K562 (cell line): ENCODE data around the gene FOXA3. TPM values are rescaled to one million over a fixed set of nuclear protein-coding genes. Genes with fewer than 3 reads are reported as not detected.

Experiments used
- ATAC-seq: fragments of 200-7000 bp; cut with Tn5 transposase; 3 replicates; pipeline ENCODE4 v1.9.1; 2020; ENCODE audit warnings: moderate library complexity
- BruUV-seq: library from RNA; stranded (reverse); fragments of 400-500 nt; replicated peaks from 2 replicates; lab custom pipeline; 2021; lab: Mats Ljungman, UMichigan
- CTCF ChIA-PET: fragments of 300-600 bp; formaldehyde crosslinking; extraction: SDS; loops from one replicate; lab custom pipeline; 2021; ENCODE audit warnings: low intra/inter-chr PET ratio; lab: Yijun Ruan, JAX
- POLR2A ChIA-PET: fragments of 300-600, 350-650 bp; sonication (Branson Sonifier 250); formaldehyde crosslinking; extraction: SDS; loops from one replicate; lab custom pipeline; 2021; ENCODE audit warnings: antibody characterized with exemption, inconsistent platforms; lab: Yijun Ruan, JAX
- DNase-seq, 4 experiments: peaks; one replicate each; pipeline versions ENCODE4 v3.0.0 to v3.0.0-alpha.2; 2011 to 2018; ENCODE audit warnings: low spot score in 3 of 4, mixed read lengths in 3 of 4; ENCODE audit errors: extremely low read depth in 1 of 4
- FAIRE-seq: peaks from 2 replicates; lab custom pipeline; 2011; peaks lifted over from hg19 to GRCh38; lab: Jason Lieb, UNC
- H2AFZ ChIP-seq: 2 replicates; pipeline ENCODE4 v1.6.0; 2011; ENCODE audit warnings: low read depth, low read length, control low read depth, inconsistent platforms
- H3K27ac ChIP-seq: fragments of 200-600 bp; 3 replicates; pipeline ENCODE4 v1.8.0; 2011; ENCODE audit warnings: low read depth, mild to moderate bottlenecking, control low read depth, inconsistent platforms, low read length, moderate library complexity, mixed read lengths; ENCODE audit errors: extremely low read depth
- H3K27me3 ChIP-seq, 2 experiments: fragments of 300-600 bp in 1 of 2; 2 replicates in 1 of 2; 3 replicates in 1 of 2; pipeline versions ENCODE4 v1.6.0 to v1.8.0; 2011; ENCODE audit warnings: inconsistent platforms in 2 of 2, low read length in 2 of 2, mild to moderate bottlenecking in 1 of 2, mixed read lengths in 1 of 2, moderate library complexity in 1 of 2; ENCODE audit not compliant: control insufficient read depth in 2 of 2, insufficient read depth in 2 of 2
- H3K36me3 ChIP-seq: fragments of 300-600 bp; 3 replicates; pipeline ENCODE4 v1.8.0; 2011; ENCODE audit warnings: mild to moderate bottlenecking, low read length, inconsistent platforms; ENCODE audit not compliant: control insufficient read depth, insufficient read depth
- H3K4me1 ChIP-seq, 2 experiments: fragments of 200-600 bp in 1 of 2; replicated peaks in 1 of 2; 2 replicates in 1 of 2; 3 replicates in 1 of 2; pipeline versions ENCODE4 v1.5.1 to v1.8.0; 2011; ENCODE audit warnings: inconsistent platforms in 2 of 2, low read length in 2 of 2, mild to moderate bottlenecking in 1 of 2, mixed read lengths in 1 of 2, moderate library complexity in 1 of 2; ENCODE audit not compliant: control insufficient read depth in 2 of 2, insufficient read depth in 2 of 2
- H3K4me2 ChIP-seq: 2 replicates; pipeline ENCODE4 v1.6.1; 2011; ENCODE audit warnings: low read length, control low read depth, inconsistent platforms, mixed read lengths; ENCODE audit not compliant: insufficient read depth
- H3K4me3 ChIP-seq: fragments of 200-600 bp; sonication (generic), shearing (Covaris generic); 2 replicates; pipeline ENCODE4 v1.5.1; 2016; ENCODE audit warnings: control low read depth, inconsistent platforms
- H3K79me2 ChIP-seq: fragments of 200-600 bp; 3 replicates; pipeline ENCODE4 v1.8.0; 2011; ENCODE audit warnings: low read length, inconsistent platforms; ENCODE audit not compliant: control insufficient read depth, insufficient read depth
- H3K9ac ChIP-seq, 2 experiments: 2 replicates each; pipeline versions ENCODE4 v1.6.0 to v1.6.1; 2011; ENCODE audit warnings: low read depth in 2 of 2, low read length in 2 of 2, control low read depth in 1 of 2, inconsistent platforms in 1 of 2, mild to moderate bottlenecking in 1 of 2, mixed read lengths in 1 of 2; ENCODE audit not compliant: insufficient read depth in 1 of 2
- H3K9me1 ChIP-seq: one replicate; pipeline ENCODE4 v1.6.0; 2011; ENCODE audit warnings: inconsistent platforms, mild to moderate bottlenecking, low read length, moderate library complexity; ENCODE audit not compliant: control insufficient read depth, insufficient read depth
- H3K9me3 ChIP-seq: replicated peaks from 2 replicates; pipeline ENCODE4 v1.5.1; 2011; ENCODE audit warnings: low read depth, low read length, inconsistent platforms; ENCODE audit not compliant: control insufficient read depth, insufficient read depth
- H4K20me1 ChIP-seq: replicated peaks from 2 replicates; pipeline ENCODE4 v1.6.1; 2011; ENCODE audit warnings: low read length, inconsistent platforms, mixed read lengths; ENCODE audit not compliant: control insufficient read depth, insufficient read depth
- ARID2 ChIP-seq: fragments of 450-650 bp; IDR thresholded peaks from 2 replicates; pipeline ENCODE4 v1.6.1; 2017; ENCODE audit warnings: antibody characterized with exemption, mild to moderate bottlenecking
- BDP1 ChIP-seq: IDR thresholded peaks from 3 replicates; pipeline ENCODE4 v1.6.1; 2011; ENCODE audit not compliant: insufficient read length, insufficient read depth
- FOS ChIP-seq: IDR thresholded peaks from 3 replicates; pipeline ENCODE4 v1.6.1; 2011; ENCODE audit not compliant: insufficient read length; ENCODE audit errors: extremely low read depth
- FOSL1 ChIP-seq: fragments of 200-800 bp; sonication (Bioruptor generic); conservative IDR thresholded peaks from 2 replicates; pipeline ENCODE4 v1.6.1; 2016; ENCODE audit warnings: missing genetic modification characterization, missing compliant biosample characterization
- HMGN3 ChIP-seq: IDR thresholded peaks from 2 replicates; pipeline ENCODE4 v1.6.1; 2011; ENCODE audit warnings: borderline replicate concordance, low read depth, mild to moderate bottlenecking, mixed read lengths, low read length; ENCODE audit not compliant: insufficient read length; ENCODE audit errors: extremely low read depth
- HNRNPLL ChIP-seq: fragments of 200-400 bp; formaldehyde crosslinking; IDR thresholded peaks from 2 replicates; pipeline ENCODE4 v1.6.1; 2017; ENCODE audit warnings: low read length, low read depth, mild to moderate bottlenecking; ENCODE audit not compliant: poor library complexity, severe bottlenecking
- JUN ChIP-seq, 2 experiments: sonication (generic) in 1 of 2; formaldehyde crosslinking in 1 of 2; IDR thresholded peaks; 2 replicates each; pipeline versions ENCODE4 v1.6.1 to v1.8.0; 2012 to 2022; ENCODE audit warnings: borderline replicate concordance in 2 of 2, mild to moderate bottlenecking in 2 of 2, improper control_type of control experiment in 1 of 2, low read depth in 1 of 2, low read length in 1 of 2, missing genetic modification reagents in 1 of 2
- JUNB ChIP-seq: fragments of 450-650 bp; formaldehyde crosslinking; conservative IDR thresholded peaks from 2 replicates; pipeline ENCODE4 v1.4.0; 2020; ENCODE audit warnings: mild to moderate bottlenecking
- NFE2L1 ChIP-seq: fragments of 450-650 bp; IDR thresholded peaks from 2 replicates; pipeline ENCODE4 v1.6.1; 2016; ENCODE audit warnings: missing genetic modification characterization, low read depth, mild to moderate bottlenecking, missing compliant biosample characterization, moderate library complexity, borderline replicate concordance
- RBBP5 ChIP-seq: fragments of 200-600 bp; sonication (generic); IDR thresholded peaks from 2 replicates; pipeline ENCODE4 v1.6.1; 2012; ENCODE audit warnings: borderline replicate concordance, mild to moderate bottlenecking, low read length, control low read depth, inconsistent platforms; ENCODE audit not compliant: insufficient read depth, poor library complexity, severe bottlenecking
- RBFOX2 ChIP-seq: fragments of 200-400 bp; formaldehyde crosslinking; IDR thresholded peaks from 2 replicates; pipeline ENCODE4 v1.6.1; 2017; ENCODE audit warnings: low read depth, mild to moderate bottlenecking, low read length, moderate library complexity
- RBM22 ChIP-seq: fragments of 200-400 bp; formaldehyde crosslinking; IDR thresholded peaks from 2 replicates; pipeline ENCODE4 v1.6.1; 2018; ENCODE audit warnings: low read length, low read depth; ENCODE audit not compliant: poor library complexity, severe bottlenecking
- THRAP3 ChIP-seq: fragments of 450-650 bp; IDR thresholded peaks from 2 replicates; pipeline ENCODE4 v1.6.1; 2016; ENCODE audit warnings: mild to moderate bottlenecking, inconsistent platforms, borderline replicate concordance
- ZC3H11A ChIP-seq: IDR thresholded peaks from 2 replicates; pipeline ENCODE4 v1.6.1; 2012; ENCODE audit warnings: low read depth, low read length, improper control_type of control experiment
- ZFP1 ChIP-seq: fragments of 450-650 bp; formaldehyde crosslinking; IDR thresholded peaks from 2 replicates; pipeline ENCODE4 v1.4.0; 2020; ENCODE audit warnings: mild to moderate bottlenecking, mixed read lengths
- WGBS: fragments of 100-300 bp; shearing (Covaris generic); methylation state at CpG from one replicate; pipeline ENCODE4 v1.1.6; 2016; ENCODE audit warnings: low coverage, mixed read lengths; ENCODE audit not compliant: insufficient coverage; ENCODE audit errors: missing lambda C conversion rate; 5-methylcytosine and 5-hydroxymethylcytosine counted together
- in situ Hi-C: fragments of 300-500 bp; cut with MboI; formaldehyde crosslinking; loops from 4 replicates; pipeline ENCODE4 v1.15.0; 2018; ENCODE audit warnings: inconsistent platforms, mixed read lengths
- intact Hi-C: fragments of 100-400 bp; cut with micrococcal nuclease; formaldehyde crosslinking; loops from 2 replicates; pipeline ENCODE4 v1.14.2; 2022
- polyA plus RNA-seq, 8 experiments: library from polyadenylated mRNA; depleted of rRNA in 4 of 8; stranded (reverse) in 5 of 8; unstranded in 3 of 8; fragments of >200 nt; fragmentation: Nextera tagmentation in 2 of 8; fragmentation: Illumina TruSeq in 1 of 8; extraction: Ambion mirVana in 2 of 8; extraction: Trizol in 1 of 8; gene quantifications; 2 replicates each; pipeline versions ENCODE4 v1.2.1 to v1.2.3, GENCODE V29; 2011 to 2014; ENCODE audit warnings: inconsistent platforms in 1 of 8, missing spikeins in 1 of 8
- total RNA-seq, 7 experiments: library from RNA; depleted of rRNA in 6 of 7; stranded (reverse); fragments of >200 nt in 6 of 7; fragmentation: Illumina TruSeq in 2 of 7; extraction: Trizol in 2 of 7; gene quantifications; 2 replicates each; pipeline versions ENCODE4 v1.2.1 to v1.2.3, GENCODE V29; 2011 to 2021; ENCODE audit warnings: low replicate concordance in 1 of 7
- TF ChIP-seq, protein P1 (sequence below): sonication (generic); formaldehyde crosslinking; IDR thresholded peaks from 2 replicates; pipeline ENCODE4 v1.4.0; 2020; ENCODE audit warnings: mild to moderate bottlenecking, missing genetic modification reagents
- TF ChIP-seq, protein P2 (sequence below): fragments of 450-650 bp; formaldehyde crosslinking; IDR thresholded peaks from 2 replicates; pipeline ENCODE4 v1.4.0; 2020; ENCODE audit warnings: mild to moderate bottlenecking

The FOXA3 gene
- total and polyA plus RNA-seq, 9 of the 15 experiments (the other 6 are each of a cell fraction or from before 2014, with no cell fraction given), result 1.3 to 15.5 (median 4.7) TPM

DNA sequence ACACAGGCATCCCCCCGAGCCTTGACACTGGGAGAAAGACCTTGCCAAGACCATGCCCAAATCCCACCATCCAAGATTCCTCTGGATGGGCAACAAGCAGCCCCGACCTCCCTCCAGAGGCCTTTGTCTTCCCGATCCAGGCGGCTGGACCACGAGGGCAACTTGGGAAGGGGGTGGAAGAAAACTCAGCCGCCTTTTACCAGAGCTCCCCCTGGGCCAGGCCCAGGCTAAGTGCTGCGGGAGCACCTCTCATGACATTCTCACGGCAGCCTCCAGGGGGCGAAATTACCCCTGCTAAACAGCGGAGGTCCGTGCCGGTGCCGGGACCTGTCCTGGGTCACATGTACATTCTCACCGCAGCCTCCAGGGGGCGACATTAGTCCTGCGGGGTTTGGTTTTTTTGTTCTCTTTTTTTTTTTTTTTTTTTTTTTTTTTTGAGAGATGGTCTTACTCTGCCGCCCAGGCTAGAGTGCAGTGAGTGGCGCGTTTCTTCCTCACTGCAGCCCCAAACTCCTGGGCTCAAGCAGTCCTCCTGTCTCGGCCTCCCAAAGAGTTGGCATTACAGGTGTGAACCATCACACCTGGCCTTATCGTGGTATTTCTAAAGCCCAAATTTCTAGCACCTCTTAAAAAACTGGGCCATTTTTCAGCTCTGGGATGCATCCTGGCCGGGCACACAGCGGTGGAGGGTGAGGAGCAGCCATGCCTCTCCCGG, 47.0 kb upstream of the FOXA3 start:
- intact Hi-C loops, result loop anchor here (1.0 to 10.0 kb wide), 3 partner anchors 66 to 258 kb away; no protein-coding TSS in a partner anchor
- Histone ChIP-seq H3K4me1 (peaks cover 0 to 41% of the 10 kb centered on the region in 2 experiments; a peak in 3 of 5 replicates), H3K9ac (peak overlapping the region in 1 of 2 experiments; percentile 73; a peak in 2 of 4 replicates), H3K4me2 (no peak overlapping the region), H3K79me2 (no peaks in the 10 kb centered on the region), H4K20me1 (peaks cover 13% of the 10 kb centered on the region; the same call in 1 of the 2 replicates), H3K9me3 (no peaks in the 10 kb centered on the region), H3K4me3 (no peak overlapping the region), H3K36me3 (peaks cover 46% of the 10 kb centered on the region; the same call in 2 of the 3 replicates), H3K27me3 (no peaks in the 10 kb centered on the region), H3K9me1 (peaks cover 2% of the 10 kb centered on the region), H3K27ac (no peak overlapping the region), H2AFZ (no peak overlapping the region)
- ChIA-PET CTCF (interaction anchor here (0.6 to 3.3 kb wide), 9 partner anchors 9 to 260 kb away, joined by 3 to 56 read pairs (median 7); partner anchors contain the start of gene IRF2BP1), POLR2A (interaction anchor here (0.6 to 1.3 kb wide), 8 partner anchors 9 to 176 kb away, joined by 3 to 4 read pairs (median 3); partner anchors contain the start of genes DMPK, FOXA3 and IRF2BP1)
- 11% methylated on average over 23 of the region's 24 CpGs for WGBS
- DNase-seq (peak; percentile 96 to 98 (median 98)), FAIRE-seq (peak; percentile 99), ATAC-seq (peak; percentile 98)
- in situ Hi-C loops, result no loop called here
- BruUV-seq, result no TSS peak
- no peak for TF ChIP-seq BDP1
- no peak for TF ChIP-seq ZFP1 (CRISPR knock-in tag)
- TF ChIP-seq FOSL1 (tag), result no peak
- no peak for TF ChIP-seq ZC3H11A
- no peak for TF ChIP-seq NFE2L1
- TF ChIP-seq THRAP3, result no peak
- TF ChIP-seq HMGN3, result no peak
- TF ChIP-seq RBM22, result no peak
- TF ChIP-seq RBBP5, result no peak
- TF ChIP-seq HNRNPLL, result no peak
- TF ChIP-seq ARID2, result peak; percentile 31; the same call in 1 of the 2 replicates
- no peak for TF ChIP-seq RBFOX2
- 0 out of 2 replicates have a peak, but pooled peaks have one; percentile 62 for TF ChIP-seq JUN (IDR thresholded peaks at IDR 0.05; ENCODE audit: borderline replicate concordance, low read depth, low read length)
- TF ChIP-seq JUN (CRISPR knock-in tag; IDR thresholded peaks at IDR 0.05; ENCODE audit: borderline replicate concordance), result no peak; the same call in 1 of the 2 replicates
- TF ChIP-seq, protein P1, sequence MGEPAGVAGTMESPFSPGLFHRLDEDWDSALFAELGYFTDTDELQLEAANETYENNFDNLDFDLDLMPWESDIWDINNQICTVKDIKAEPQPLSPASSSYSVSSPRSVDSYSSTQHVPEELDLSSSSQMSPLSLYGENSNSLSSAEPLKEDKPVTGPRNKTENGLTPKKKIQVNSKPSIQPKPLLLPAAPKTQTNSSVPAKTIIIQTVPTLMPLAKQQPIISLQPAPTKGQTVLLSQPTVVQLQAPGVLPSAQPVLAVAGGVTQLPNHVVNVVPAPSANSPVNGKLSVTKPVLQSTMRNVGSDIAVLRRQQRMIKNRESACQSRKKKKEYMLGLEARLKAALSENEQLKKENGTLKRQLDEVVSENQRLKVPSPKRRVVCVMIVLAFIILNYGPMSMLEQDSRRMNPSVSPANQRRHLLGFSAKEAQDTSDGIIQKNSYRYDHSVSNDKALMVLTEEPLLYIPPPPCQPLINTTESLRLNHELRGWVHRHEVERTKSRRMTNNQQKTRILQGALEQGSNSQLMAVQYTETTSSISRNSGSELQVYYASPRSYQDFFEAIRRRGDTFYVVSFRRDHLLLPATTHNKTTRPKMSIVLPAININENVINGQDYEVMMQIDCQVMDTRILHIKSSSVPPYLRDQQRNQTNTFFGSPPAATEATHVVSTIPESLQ (CRISPR knock-in tag), result no peak
- no peak for TF ChIP-seq JUNB
- TF ChIP-seq, protein P2, sequence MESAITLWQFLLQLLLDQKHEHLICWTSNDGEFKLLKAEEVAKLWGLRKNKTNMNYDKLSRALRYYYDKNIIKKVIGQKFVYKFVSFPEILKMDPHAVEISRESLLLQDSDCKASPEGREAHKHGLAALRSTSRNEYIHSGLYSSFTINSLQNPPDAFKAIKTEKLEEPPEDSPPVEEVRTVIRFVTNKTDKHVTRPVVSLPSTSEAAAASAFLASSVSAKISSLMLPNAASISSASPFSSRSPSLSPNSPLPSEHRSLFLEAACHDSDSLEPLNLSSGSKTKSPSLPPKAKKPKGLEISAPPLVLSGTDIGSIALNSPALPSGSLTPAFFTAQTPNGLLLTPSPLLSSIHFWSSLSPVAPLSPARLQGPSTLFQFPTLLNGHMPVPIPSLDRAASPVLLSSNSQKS (CRISPR knock-in tag), result no peak
- TF ChIP-seq FOS, result no peak
